Stimulated activated memory B cell treated with anti-CD40 and anti-IgM and Interleukin-4, amounts not matched to agents 10 μg/mL and 1 μg/mL and 100 μg/mL, for 72 hours (primary cell): ENCODE data around the gene GALNT14.

Source experiments
- ATAC-seq: fragments of 150-1000 bp; cut with Tn5 transposase; 2 replicates; pipeline ENCODE4 v1.10.0; 2021
- H3K27ac Mint-ChIP-seq: one replicate; pipeline ENCODE4 v1.8.0; 2022; ENCODE audit warnings: mild to moderate bottlenecking, mixed read lengths
- H3K27me3 Mint-ChIP-seq: one replicate; pipeline ENCODE4 v1.8.0; 2022; ENCODE audit warnings: mixed read lengths
- H3K36me3 Mint-ChIP-seq: one replicate; pipeline ENCODE4 v1.8.0; 2022; ENCODE audit warnings: mixed read lengths
- H3K4me1 Mint-ChIP-seq: one replicate; pipeline ENCODE4 v1.8.0; 2022; ENCODE audit warnings: mixed read lengths
- H3K4me3 Mint-ChIP-seq: one replicate; pipeline ENCODE4 v1.8.0; 2022; ENCODE audit warnings: mild to moderate bottlenecking, moderate library complexity, mixed read lengths
- H3K9me3 Mint-ChIP-seq: one replicate; pipeline ENCODE4 v1.8.0; 2022; ENCODE audit warnings: mixed read lengths

The GALNT14 gene

DNA sequence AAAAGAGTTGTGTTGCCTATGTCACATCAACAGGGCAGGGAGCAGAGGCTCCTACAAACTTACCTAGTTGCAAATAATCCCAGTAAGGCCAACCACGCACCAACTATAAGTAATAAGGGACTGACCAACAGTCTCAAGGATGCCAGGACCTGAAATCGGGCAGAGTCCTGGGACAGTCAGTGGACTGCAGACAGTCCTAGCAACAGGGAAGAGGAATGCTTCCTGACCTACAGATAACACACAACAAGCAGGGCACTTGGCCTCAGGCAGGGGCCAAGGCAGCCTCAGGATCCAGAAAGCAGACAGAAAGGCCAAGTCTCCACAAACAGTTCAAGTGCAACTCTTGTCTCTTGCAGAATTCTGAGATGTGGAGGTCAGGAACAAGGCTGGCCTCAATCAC lies 56.2 kb downstream of the GALNT14 start:
- H3K4me1 Mint-ChIP-seq: no peaks in the 10 kb centered on the region
- no peaks in the 10 kb centered on the region for H3K36me3 Mint-ChIP-seq
- H3K27me3 Mint-ChIP-seq: no peaks in the 10 kb centered on the region
- no peak for ATAC-seq
- H3K4me3 Mint-ChIP-seq: no peak overlapping the region
- H3K9me3 Mint-ChIP-seq: no peaks in the 10 kb centered on the region
- no peak overlapping the region for H3K27ac Mint-ChIP-seq

DNA sequence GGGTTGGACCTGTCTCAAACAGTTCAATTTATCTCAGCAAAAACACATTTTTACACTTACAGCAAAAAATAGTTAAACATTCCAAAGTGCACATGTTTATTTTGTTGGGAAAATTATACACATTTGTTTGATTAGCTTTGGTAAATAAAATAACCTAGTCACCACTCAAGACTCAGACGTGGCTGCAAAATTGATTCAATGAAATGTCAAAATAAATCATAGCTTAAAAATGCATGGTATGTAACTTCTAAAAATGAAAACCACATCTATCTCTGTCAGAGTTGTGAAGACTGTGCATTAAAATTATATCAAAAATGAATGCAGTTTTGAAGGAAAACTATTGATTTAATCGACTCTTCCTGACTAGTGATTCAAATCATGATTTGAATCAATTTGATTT lies 56.7 kb downstream of the GALNT14 start:
- H3K4me1 Mint-ChIP-seq: no peaks in the 10 kb centered on the region
- no peak for ATAC-seq
- H3K4me3 Mint-ChIP-seq: no peak overlapping the region
- no peaks in the 10 kb centered on the region for H3K27me3 Mint-ChIP-seq
- no peak overlapping the region for H3K27ac Mint-ChIP-seq
- no peaks in the 10 kb centered on the region for H3K9me3 Mint-ChIP-seq
- no peaks in the 10 kb centered on the region for H3K36me3 Mint-ChIP-seq

DNA sequence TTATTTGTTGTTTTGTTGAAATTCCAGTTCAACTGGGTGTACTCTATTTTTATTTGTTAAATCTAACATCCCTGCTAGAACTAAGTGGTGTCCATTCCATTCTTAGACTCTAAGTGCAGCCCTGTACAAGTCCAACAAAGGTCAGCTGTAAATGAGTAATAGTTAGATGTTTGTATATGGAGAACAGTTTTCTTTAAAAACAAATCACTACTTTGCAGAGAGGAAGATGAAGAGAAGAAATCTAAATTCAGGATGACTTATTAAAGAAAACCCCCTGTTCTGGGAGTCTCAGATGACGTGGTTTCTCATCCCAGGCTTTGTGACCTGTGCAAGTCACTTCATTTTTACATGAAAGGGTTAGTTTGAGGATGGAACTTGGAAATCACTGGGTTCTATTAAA lies 57.9 kb downstream of the GALNT14 start:
- Mint-ChIP-seq H3K9me3 (no peaks in the 10 kb centered on the region), H3K36me3 (no peaks in the 10 kb centered on the region), H3K4me3 (no peak overlapping the region), H3K27ac (no peak overlapping the region), H3K27me3 (no peaks in the 10 kb centered on the region), H3K4me1 (no peaks in the 10 kb centered on the region)
- no peak for ATAC-seq

DNA sequence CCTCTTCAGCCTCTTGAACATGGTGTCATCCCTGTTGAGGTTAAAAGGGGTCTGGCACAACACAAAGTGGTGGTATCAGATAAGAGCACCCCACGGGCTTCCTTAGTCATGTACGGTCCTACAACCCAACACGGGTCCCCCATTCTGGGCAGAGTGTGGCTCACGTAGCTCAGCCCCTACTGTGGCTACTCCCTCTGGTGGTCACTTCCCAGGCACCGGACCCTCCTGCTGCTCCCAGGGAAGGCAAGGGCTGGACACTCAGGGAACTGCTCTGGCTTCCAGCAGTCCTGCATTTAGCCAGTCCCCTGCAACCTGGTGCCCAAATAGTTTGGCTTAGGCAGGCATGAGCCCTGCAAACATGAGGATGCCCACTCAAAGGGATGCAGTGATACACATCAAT lies 58.6 kb downstream of the GALNT14 start:
- no peaks in the 10 kb centered on the region for H3K27me3 Mint-ChIP-seq

GRCh38 chr2:31078579-31079105 lies 59.6 kb downstream of the GALNT14 start:
- H3K36me3 Mint-ChIP-seq: no peaks in the 10 kb centered on the region
- no peaks in the 10 kb centered on the region for H3K9me3 Mint-ChIP-seq
- H3K4me3 Mint-ChIP-seq: no peak overlapping the region
- no peak overlapping the region for H3K27ac Mint-ChIP-seq
- ATAC-seq: no peak
- no peaks in the 10 kb centered on the region for H3K27me3 Mint-ChIP-seq
- H3K4me1 Mint-ChIP-seq: no peaks in the 10 kb centered on the region

More for the DNA sequence above, 58.6 kb downstream of the GALNT14 start:
- Mint-ChIP-seq H3K9me3 (no peaks in the 10 kb centered on the region), H3K36me3 (no peaks in the 10 kb centered on the region), H3K4me1 (no peaks in the 10 kb centered on the region), H3K27ac (no peak overlapping the region), H3K4me3 (no peak overlapping the region)
- ATAC-seq: no peak

GRCh38 chr2:31078011-31078410 lies 60.2 kb downstream of the GALNT14 start:
- H3K27me3 Mint-ChIP-seq: no peaks in the 10 kb centered on the region
- H3K4me1 Mint-ChIP-seq: no peaks in the 10 kb centered on the region
- H3K27ac Mint-ChIP-seq: no peak overlapping the region
- H3K9me3 Mint-ChIP-seq: no peaks in the 10 kb centered on the region
- ATAC-seq: no peak
- no peaks in the 10 kb centered on the region for H3K36me3 Mint-ChIP-seq
- H3K4me3 Mint-ChIP-seq: no peak overlapping the region

- no peak for ATAC-seq
- Mint-ChIP-seq H3K27ac (no peak overlapping the region), H3K36me3 (no peaks in the 10 kb centered on the region), H3K27me3 (no peaks in the 10 kb centered on the region), H3K9me3 (no peaks in the 10 kb centered on the region), H3K4me1 (no peaks in the 10 kb centered on the region), H3K4me3 (no peak overlapping the region)
These were observed 62.2 kb downstream of the GALNT14 start for GRCh38 chr2:31075941-31076590.

- ATAC-seq: no peak
- no peaks in the 10 kb centered on the region for H3K4me1 Mint-ChIP-seq
- H3K27ac Mint-ChIP-seq: no peak overlapping the region
- H3K4me3 Mint-ChIP-seq: no peak overlapping the region
- no peaks in the 10 kb centered on the region for H3K27me3 Mint-ChIP-seq
- no peaks in the 10 kb centered on the region for H3K36me3 Mint-ChIP-seq
- no peaks in the 10 kb centered on the region for H3K9me3 Mint-ChIP-seq
These were observed 62.8 kb downstream of the GALNT14 start for GRCh38 chr2:31075431-31075830.

DNA sequence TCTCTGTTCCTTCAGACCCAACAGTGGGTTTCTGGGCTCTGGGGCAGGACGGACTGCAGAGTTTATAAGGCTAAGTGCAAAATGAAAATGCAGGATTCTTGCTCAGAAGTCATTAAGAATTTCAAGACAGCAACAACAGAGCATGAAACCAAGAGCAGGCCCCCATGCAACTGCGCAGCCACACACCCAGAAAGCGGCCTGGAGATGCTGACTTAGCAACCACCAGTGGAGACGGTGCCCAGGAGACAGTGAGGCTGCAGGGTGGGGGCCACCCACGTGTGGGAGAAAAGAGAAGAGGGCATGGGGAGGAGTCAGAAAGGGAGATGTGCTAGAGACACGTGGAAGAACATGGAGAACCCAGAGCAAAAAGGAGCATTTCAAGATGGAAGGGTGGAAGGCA lies 66.5 kb downstream of the GALNT14 start:
- Mint-ChIP-seq H3K27ac (no peak overlapping the region), H3K27me3 (no peaks in the 10 kb centered on the region), H3K4me3 (no peak overlapping the region), H3K4me1 (no peaks in the 10 kb centered on the region), H3K9me3 (no peaks in the 10 kb centered on the region), H3K36me3 (no peaks in the 10 kb centered on the region)
- no peak for ATAC-seq

DNA sequence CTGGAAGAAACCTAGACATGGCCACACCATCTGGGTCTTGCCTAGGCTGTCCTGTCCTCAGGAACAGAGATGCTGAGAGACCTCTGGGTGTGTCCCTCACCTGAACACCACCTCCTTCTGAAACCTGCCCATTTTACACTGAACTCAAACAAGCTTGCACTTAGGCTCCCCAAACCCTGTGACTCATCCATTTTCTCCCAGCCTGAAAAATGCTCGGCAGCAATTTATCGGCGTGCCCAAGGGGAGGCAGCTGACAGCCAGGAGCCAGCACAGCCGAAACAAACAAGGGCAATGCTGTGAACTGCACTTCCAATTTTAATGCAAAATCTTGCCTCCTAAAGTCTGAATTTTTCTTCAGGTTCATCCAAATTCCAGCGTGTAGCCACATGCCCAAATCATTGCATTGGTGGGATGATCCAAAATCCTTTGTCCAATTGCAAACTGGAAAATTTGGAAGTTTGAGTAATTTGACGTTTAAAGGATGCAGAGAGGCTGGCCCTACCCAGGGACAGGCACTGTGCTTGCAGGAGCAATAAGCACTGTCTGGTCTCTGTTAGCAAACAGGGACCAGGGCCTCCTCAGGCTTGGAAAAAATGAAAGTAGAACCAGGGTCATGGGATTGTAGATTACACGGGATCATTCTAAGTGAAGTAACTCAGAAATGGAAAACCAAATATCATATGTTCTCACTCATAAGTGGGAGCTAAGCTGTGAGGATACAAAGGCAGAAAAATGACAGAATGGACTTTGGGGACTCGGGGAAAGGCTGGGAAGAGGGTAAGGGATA lies 67.7 kb downstream of the GALNT14 start:
- Mint-ChIP-seq H3K27me3 (no peaks in the 10 kb centered on the region), H3K36me3 (no peaks in the 10 kb centered on the region), H3K4me3 (no peak overlapping the region), H3K9me3 (no peaks in the 10 kb centered on the region), H3K4me1 (no peaks in the 10 kb centered on the region), H3K27ac (no peak overlapping the region)
- no peak for ATAC-seq

DNA sequence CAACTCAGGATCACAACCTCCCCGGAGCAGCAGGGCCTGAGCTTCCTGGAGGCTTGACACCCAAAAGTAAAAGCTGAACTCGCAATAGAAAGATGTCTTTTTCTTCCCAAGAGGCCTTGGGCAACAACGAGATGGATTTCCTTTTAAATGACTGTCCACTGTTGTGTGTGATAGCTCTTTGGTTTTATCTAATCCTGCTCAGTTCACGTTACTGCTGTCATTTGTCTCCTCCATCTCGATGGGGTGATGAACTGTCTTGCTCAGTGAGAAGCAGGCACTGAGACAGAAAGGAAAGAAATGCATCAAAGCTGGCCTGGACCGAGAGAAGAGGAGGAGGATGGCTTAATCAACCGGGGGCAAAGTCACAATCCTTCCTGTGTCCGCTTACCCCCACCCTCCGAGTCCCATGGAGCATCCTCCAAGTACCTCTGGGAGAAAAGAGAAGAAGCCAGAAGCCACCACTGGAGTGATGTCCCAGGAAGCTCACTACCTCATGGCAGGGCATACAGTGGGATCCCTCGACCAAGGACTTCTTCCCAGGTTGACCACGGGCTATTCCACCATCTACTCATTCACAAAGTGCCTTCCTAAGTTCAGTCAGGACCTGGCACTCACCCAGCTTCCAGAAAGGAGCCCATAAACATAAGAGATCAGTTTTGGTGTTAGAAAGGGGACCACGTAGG lies 68.5 kb downstream of the GALNT14 start:
- no peaks in the 10 kb centered on the region for H3K4me1 Mint-ChIP-seq
- no peaks in the 10 kb centered on the region for H3K36me3 Mint-ChIP-seq
- no peaks in the 10 kb centered on the region for H3K9me3 Mint-ChIP-seq
- H3K4me3 Mint-ChIP-seq: no peak overlapping the region
- no peaks in the 10 kb centered on the region for H3K27me3 Mint-ChIP-seq
- ATAC-seq: no peak
- H3K27ac Mint-ChIP-seq: no peak overlapping the region

DNA sequence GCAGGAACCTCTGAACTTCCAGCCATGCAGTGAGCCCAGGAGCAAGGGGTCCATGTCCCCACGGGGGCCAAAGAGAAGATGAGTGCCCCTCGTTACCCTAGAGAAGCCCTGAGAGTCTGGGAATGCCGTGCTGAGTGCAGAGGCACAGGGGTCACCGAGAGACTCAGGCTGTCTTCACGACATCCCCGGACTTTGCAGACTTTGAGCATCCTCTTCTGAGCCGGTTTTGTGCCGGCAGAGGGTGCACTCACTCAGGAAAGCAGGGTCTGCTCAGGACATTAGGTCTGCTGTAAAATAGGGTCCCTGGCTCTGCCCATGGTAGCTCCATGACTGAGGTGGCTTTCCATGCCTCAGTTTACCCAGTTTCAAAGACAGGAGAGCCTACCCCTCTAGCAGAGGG lies 71.0 kb downstream of the GALNT14 start:
- Mint-ChIP-seq H3K4me1 (no peaks in the 10 kb centered on the region), H3K36me3 (no peaks in the 10 kb centered on the region), H3K27me3 (no peaks in the 10 kb centered on the region), H3K4me3 (no peak overlapping the region), H3K27ac (no peak overlapping the region), H3K9me3 (peaks cover 3% of the 10 kb centered on the region)
- no peak for ATAC-seq

DNA sequence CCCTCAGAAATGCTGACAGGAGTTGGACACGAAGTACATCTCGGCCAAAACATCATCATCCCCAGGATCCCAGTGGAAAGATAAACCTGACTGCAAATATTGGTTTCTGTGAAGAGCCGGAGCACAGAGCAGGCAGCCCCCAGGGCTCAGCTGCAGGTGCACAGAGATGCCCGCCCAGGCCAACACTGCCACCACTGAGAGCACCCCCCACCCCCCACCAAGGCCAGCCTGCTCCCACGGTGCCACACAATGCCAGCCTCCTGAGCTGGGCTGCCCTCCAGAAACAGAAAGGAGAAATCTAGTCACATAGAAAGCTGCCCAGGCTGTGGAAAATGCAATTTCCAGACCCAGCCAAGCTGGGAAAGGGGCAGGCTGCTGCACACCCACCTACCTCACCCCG lies 71.7 kb downstream of the GALNT14 start:
- Mint-ChIP-seq H3K4me3 (no peak overlapping the region), H3K4me1 (no peaks in the 10 kb centered on the region), H3K27ac (no peak overlapping the region), H3K27me3 (no peaks in the 10 kb centered on the region), H3K9me3 (peaks cover 6% of the 10 kb centered on the region), H3K36me3 (no peaks in the 10 kb centered on the region)
- ATAC-seq: no peak

- H3K27ac Mint-ChIP-seq: no peak overlapping the region
- no peaks in the 10 kb centered on the region for H3K36me3 Mint-ChIP-seq
- no peak for ATAC-seq
- peaks cover 6% of the 10 kb centered on the region for H3K9me3 Mint-ChIP-seq
- H3K27me3 Mint-ChIP-seq: no peaks in the 10 kb centered on the region
- no peaks in the 10 kb centered on the region for H3K4me1 Mint-ChIP-seq
- no peak overlapping the region for H3K4me3 Mint-ChIP-seq
These were observed 72.2 kb downstream of the GALNT14 start for GRCh38 chr2:31066086-31066485.

GRCh38 chr2:31065356-31065755 lies 72.9 kb downstream of the GALNT14 start:
- ATAC-seq: no peak
- H3K27me3 Mint-ChIP-seq: no peaks in the 10 kb centered on the region
- H3K27ac Mint-ChIP-seq: no peak overlapping the region
- no peak overlapping the region for H3K4me3 Mint-ChIP-seq
- H3K36me3 Mint-ChIP-seq: no peaks in the 10 kb centered on the region
- no peaks in the 10 kb centered on the region for H3K4me1 Mint-ChIP-seq
- H3K9me3 Mint-ChIP-seq: peaks cover 6% of the 10 kb centered on the region

GRCh38 chr2:31060397-31060796 lies 77.8 kb downstream of the GALNT14 start:
- no peaks in the 10 kb centered on the region for H3K36me3 Mint-ChIP-seq
- H3K4me3 Mint-ChIP-seq: no peak overlapping the region
- peaks cover 6% of the 10 kb centered on the region for H3K9me3 Mint-ChIP-seq
- no peak for ATAC-seq
- H3K27ac Mint-ChIP-seq: no peak overlapping the region
- no peaks in the 10 kb centered on the region for H3K27me3 Mint-ChIP-seq
- H3K4me1 Mint-ChIP-seq: no peaks in the 10 kb centered on the region
